Activated naive CD8-positive, alpha-beta T cell (primary cell): ENCODE data around the gene TLN1.

ENCODE experiments used
- H3K27ac Mint-ChIP-seq: one replicate; pipeline ENCODE4 v1.8.0; 2021; ENCODE audit warnings: mixed read lengths
- H3K27me3 Mint-ChIP-seq: one replicate; pipeline ENCODE4 v1.8.0; 2021; ENCODE audit warnings: mixed read lengths
- H3K36me3 Mint-ChIP-seq: one replicate; pipeline ENCODE4 v1.8.0; 2021; ENCODE audit warnings: mixed read lengths
- H3K4me1 Mint-ChIP-seq: one replicate; pipeline ENCODE4 v1.8.0; 2021; ENCODE audit warnings: low read depth, mixed read lengths
- H3K4me3 Mint-ChIP-seq: one replicate; pipeline ENCODE4 v1.8.0; 2021; ENCODE audit warnings: mild to moderate bottlenecking, mixed read lengths
- H3K9me3 Mint-ChIP-seq: one replicate; pipeline ENCODE4 v1.8.0; 2021; ENCODE audit warnings: low read depth, mixed read lengths

Gene TLN1

GRCh38 chr9:35650341-35651158, 81.4 kb downstream of the TLN1 start, which contains the start of gene SIT1:
Gene SIT1, minus strand, starts transcription at chr9:35650931. Its CDS starts 78 bp downstream, at chr9:35650853.
- H3K4me1 Mint-ChIP-seq: peaks cover 61% of the 10 kb centered on the region
- H3K27me3 Mint-ChIP-seq: no peaks in the 10 kb centered on the region
- H3K4me3 Mint-ChIP-seq: peak within 1 kb of the TSS; percentile 85
- no peaks in the 10 kb centered on the region for H3K36me3 Mint-ChIP-seq
- no peaks in the 10 kb centered on the region for H3K9me3 Mint-ChIP-seq
- peak within 1 kb of the TSS; percentile 91 for H3K27ac Mint-ChIP-seq

GRCh38 chr9:35649431-35650340, 82.3 kb downstream of the TLN1 start:
- H3K27me3 Mint-ChIP-seq: no peaks in the 10 kb centered on the region
- H3K27ac Mint-ChIP-seq: peak overlapping the region; percentile 91
- no peaks in the 10 kb centered on the region for H3K36me3 Mint-ChIP-seq
- H3K9me3 Mint-ChIP-seq: no peaks in the 10 kb centered on the region
- H3K4me1 Mint-ChIP-seq: peaks cover 64% of the 10 kb centered on the region
- H3K4me3 Mint-ChIP-seq: peak overlapping the region; percentile 85
